HG02840 (cell line): ENCODE results near the gene CEP83.

Experiments
- ATAC-seq: cut with Tn5 transposase; IDR thresholded peaks from one replicate; pipeline ENCODE4 v1.9.1; 2021; ENCODE audit warnings: mild to moderate bottlenecking, moderate library complexity, moderate number of reproducible peaks; ENCODE audit not compliant: unreplicated experiment, low FRiP score

CEP83 gene

GRCh38 chr12:94260017-94260416 is 199.7 kb downstream of the CEP83 start:
- no peak for ATAC-seq

- ATAC-seq = peak; percentile 46
These were observed 201.1 kb downstream of the CEP83 start for GRCh38 chr12:94258593-94258992.
